IPS-18a (cell line): ENCODE results near the gene FAM210B.

Source experiments
- H3K27ac ChIP-seq: one replicate; pipeline ENCODE4 v1.5.1; 2013; ENCODE audit warnings: low read length
- H3K27me3 ChIP-seq: one replicate; pipeline ENCODE4 v1.6.1; 2013; ENCODE audit warnings: mild to moderate bottlenecking, low read length; ENCODE audit not compliant: control insufficient read depth, insufficient read depth
- H3K36me3 ChIP-seq: one replicate; pipeline ENCODE4 v1.6.1; 2013; ENCODE audit warnings: low read depth, low read length; ENCODE audit not compliant: control insufficient read depth
- H3K4me1 ChIP-seq: one replicate; pipeline ENCODE4 v1.6.1; 2013; ENCODE audit warnings: low read depth, low read length; ENCODE audit not compliant: control insufficient read depth
- H3K4me3 ChIP-seq: one replicate; pipeline ENCODE4 v1.5.1; 2013; ENCODE audit warnings: low read length
- H3K9ac ChIP-seq: one replicate; pipeline ENCODE4 v1.6.1; 2013; ENCODE audit warnings: mild to moderate bottlenecking, low read length, moderate library complexity
- H3K9me3 ChIP-seq: one replicate; pipeline ENCODE4 v1.6.1; 2013; ENCODE audit warnings: low read depth, low read length; ENCODE audit not compliant: control insufficient read depth

The FAM210B gene

DNA sequence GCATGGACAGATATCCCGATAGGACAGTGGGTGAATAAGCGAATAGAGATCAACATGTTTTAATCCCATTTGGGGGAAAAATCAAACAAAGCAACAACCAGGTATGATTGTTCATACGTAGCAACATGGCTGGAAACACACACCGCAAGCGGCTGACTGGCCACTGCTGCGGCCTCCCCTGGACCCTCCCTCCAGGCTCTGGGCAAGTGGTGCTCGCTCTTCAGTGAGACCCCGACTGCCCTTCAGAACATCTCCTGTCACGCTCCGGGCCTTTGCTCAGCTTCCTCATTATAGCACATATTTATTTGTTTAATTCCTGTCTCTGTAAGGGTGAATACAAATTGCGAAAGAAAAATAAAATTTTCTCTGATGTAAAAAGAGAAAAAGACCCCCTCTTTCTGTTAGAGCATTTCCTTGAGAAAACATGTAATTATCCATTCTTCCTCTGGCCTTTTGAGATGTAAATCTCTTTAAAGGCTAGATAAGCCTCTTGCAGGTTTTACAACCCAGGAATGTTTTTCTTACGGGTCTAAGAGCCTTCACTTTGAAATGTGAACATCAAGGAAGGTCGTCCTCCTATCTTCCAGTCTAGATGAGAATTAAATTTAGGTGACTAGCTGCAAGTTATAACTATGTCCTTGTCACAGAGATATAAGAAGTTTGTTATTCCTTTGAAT is 11.0 kb upstream of the FAM210B start:
- Histone ChIP-seq H3K9me3 (no peaks in the 10 kb centered on the region), H3K27me3 (peaks cover 68% of the 10 kb centered on the region), H3K27ac (no peak overlapping the region), H3K4me3 (peak overlapping the region; percentile 38), H3K4me1 (peaks cover 18% of the 10 kb centered on the region), H3K36me3 (no peaks in the 10 kb centered on the region), H3K9ac (no peak overlapping the region)

- peak overlapping the region; percentile 38 for H3K4me3 ChIP-seq
- H3K9me3 ChIP-seq: no peaks in the 10 kb centered on the region
- no peaks in the 10 kb centered on the region for H3K36me3 ChIP-seq
- peaks cover 18% of the 10 kb centered on the region for H3K4me1 ChIP-seq
- H3K9ac ChIP-seq: no peak overlapping the region
- peaks cover 62% of the 10 kb centered on the region for H3K27me3 ChIP-seq
- no peak overlapping the region for H3K27ac ChIP-seq
Observed at GRCh38 chr20:56348305-56348693, 10.5 kb upstream of the FAM210B start.

DNA sequence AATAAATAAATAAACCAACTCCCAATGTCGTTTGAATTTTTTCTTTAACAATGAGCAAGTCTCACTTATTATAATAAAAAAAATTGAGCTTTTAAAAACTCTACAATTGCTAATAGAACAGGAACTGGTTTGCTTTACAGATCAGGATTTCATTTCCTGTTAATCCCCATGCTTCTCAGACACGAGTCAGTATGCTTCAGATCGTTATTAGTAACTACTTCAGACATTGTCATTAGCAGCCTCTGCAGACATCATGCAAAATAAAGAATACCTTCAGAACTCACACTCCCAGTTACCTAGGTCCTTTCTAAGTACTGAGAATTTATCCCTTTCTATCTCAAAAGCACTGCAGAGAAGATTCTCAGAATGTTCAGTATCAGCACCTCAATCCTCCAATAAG is 10.0 kb upstream of the FAM210B start:
- H3K27ac ChIP-seq: no peak overlapping the region
- peaks cover 18% of the 10 kb centered on the region for H3K4me1 ChIP-seq
- no peaks in the 10 kb centered on the region for H3K36me3 ChIP-seq
- peaks cover 58% of the 10 kb centered on the region for H3K27me3 ChIP-seq
- no peak overlapping the region for H3K4me3 ChIP-seq
- H3K9me3 ChIP-seq: no peaks in the 10 kb centered on the region
- H3K9ac ChIP-seq: no peak overlapping the region

- Histone ChIP-seq H3K27ac (no peak overlapping the region), H3K36me3 (no peaks in the 10 kb centered on the region), H3K4me1 (peaks cover 14% of the 10 kb centered on the region), H3K27me3 (peaks cover 37% of the 10 kb centered on the region), H3K9ac (no peak overlapping the region), H3K4me3 (no peak overlapping the region), H3K9me3 (no peaks in the 10 kb centered on the region)
Observed at GRCh38 chr20:56350842-56351241, 7.9 kb upstream of the FAM210B start.

GRCh38 chr20:56352345-56353055 is 6.3 kb upstream of the FAM210B start:
- Histone ChIP-seq H3K9me3 (no peaks in the 10 kb centered on the region), H3K9ac (no peak overlapping the region), H3K36me3 (no peaks in the 10 kb centered on the region), H3K27ac (no peak overlapping the region), H3K4me3 (no peak overlapping the region), H3K27me3 (peaks cover 27% of the 10 kb centered on the region), H3K4me1 (peaks cover 14% of the 10 kb centered on the region)

DNA sequence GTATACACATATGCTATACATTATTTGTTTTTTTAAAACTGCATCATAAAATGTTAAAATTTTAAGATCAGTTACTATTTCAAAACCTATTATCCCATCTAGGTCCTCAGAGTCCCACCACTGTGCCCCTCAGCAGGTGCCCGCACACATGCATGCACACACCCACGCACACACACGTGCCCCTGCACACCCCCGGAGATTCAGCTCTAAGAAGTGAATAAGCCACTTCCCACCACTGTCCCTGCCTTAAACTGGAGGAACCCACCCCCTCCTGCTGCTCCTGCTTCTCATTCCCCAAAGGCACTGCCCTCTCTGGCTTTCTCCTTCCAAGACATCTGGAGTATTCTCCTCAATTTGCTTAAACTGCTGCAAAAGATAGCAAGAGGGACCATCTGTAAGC is 5.4 kb upstream of the FAM210B start:
- Histone ChIP-seq H3K36me3 (no peaks in the 10 kb centered on the region), H3K27me3 (peaks cover 24% of the 10 kb centered on the region), H3K4me1 (peaks cover 10% of the 10 kb centered on the region), H3K9ac (no peak overlapping the region), H3K4me3 (no peak overlapping the region), H3K27ac (no peak overlapping the region), H3K9me3 (no peaks in the 10 kb centered on the region)

DNA sequence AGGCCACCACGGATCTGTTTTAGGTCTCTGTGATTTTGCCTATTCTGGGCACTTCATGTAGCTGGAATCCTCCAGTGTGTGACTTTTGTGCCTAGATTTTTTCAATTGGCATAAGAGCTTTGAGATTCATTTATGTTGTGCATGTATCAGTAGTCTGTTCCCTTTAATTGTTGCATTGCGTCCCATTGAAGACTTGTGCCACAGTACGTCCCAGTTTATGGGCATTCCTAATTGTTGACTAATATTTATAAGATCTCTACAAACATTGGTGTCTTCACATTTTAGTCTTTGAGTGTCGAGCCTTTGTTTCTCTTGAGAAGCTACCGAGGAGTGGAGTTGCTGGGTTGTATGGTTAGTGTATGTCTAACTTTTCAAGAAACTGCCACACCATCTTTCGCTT is 704 bp upstream of the FAM210B start:
- Histone ChIP-seq H3K4me3 (peak overlapping the region; percentile 46), H3K4me1 (peaks cover 16% of the 10 kb centered on the region), H3K9me3 (no peaks in the 10 kb centered on the region), H3K36me3 (no peaks in the 10 kb centered on the region), H3K27ac (no peak overlapping the region), H3K27me3 (peaks cover 14% of the 10 kb centered on the region), H3K9ac (no peak overlapping the region)

DNA sequence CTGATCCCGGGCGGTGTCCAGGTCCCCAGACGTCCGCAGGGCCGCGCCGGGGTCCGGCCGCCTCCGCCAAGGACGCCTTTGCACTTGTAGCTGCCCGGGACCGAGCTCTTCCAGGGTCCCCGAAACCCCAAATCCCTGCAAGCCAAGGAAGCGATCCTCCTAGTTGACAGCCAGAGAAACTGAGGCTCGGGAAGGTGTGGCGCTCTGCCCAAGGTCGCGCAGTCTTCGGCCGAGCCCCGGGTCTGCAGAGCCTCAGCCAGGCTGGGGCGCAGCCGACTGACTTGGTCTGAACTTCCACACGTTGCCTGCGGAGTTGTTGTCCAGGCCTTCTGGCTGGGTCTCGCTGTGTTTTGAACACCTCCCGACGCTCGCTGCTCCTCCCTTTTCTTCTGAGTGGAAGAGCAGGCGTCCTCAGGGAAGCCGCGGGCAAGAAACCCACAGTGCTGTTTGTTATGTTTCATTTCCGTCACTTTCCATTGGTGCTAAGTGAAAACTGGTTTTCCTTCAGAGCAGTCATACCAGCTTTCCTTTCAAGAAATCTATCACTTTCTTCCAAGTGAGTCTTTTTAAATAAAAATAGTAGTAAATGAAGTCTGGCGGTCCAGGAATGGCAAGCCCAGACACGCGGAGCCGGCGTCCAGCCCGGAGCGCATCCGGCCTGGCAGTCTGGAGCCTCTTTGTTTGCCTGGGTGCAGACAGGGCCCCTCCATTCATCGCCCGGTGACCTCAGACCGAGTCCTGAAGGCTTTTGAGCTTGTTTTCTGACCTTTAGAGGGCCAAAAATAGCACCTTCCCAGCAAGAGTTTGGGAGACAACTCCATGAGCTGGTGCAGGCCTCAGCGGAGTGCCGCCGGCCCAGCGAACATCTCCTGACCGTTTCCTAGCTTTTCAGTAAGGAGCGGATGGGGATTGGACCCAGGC is 698 bp downstream of the FAM210B start:
- H3K4me1 ChIP-seq: peaks cover 16% of the 10 kb centered on the region
- H3K4me3 ChIP-seq: peak overlapping the region; percentile 75
- H3K27me3 ChIP-seq: peaks cover 14% of the 10 kb centered on the region
- H3K9ac ChIP-seq: peak overlapping the region; percentile 45
- no peaks in the 10 kb centered on the region for H3K9me3 ChIP-seq
- no peaks in the 10 kb centered on the region for H3K36me3 ChIP-seq
- H3K27ac ChIP-seq: no peak overlapping the region

DNA sequence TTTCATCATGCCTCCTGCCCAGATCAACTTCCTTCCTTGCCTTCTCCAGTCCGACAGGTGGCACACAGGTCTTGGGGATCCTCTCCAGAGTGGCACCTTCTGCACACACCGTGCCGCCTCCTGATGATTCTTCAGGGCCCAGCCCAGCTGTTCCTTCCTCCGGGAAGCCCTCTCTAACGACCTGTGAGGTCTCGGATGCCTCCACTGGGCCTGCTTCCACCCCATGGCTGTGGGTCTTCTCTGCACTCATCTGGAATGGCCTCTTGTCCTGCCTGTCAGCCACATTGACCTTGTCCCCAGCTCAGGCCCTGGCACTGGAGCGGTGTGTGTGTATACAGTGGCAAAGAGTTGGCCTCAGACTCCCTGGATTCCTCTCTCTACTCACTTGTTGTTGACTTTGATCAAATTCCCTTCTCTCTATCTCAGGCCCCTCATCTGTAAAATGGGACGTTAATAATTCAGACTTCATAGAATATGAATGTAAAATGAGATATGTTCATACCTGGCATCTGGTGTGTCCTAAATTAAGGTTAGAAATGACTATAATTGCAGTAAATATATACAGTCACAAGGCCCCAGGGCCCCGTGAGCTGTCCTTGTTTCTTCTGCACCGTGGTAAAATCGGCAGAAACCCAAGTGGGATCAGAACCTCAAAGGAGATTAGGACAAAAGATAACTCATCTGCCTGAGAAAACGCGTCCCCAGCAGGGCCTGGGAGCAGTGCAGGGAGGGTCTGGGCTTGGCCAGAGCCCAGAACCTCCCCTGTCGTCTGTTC is 1.5 kb downstream of the FAM210B start:
- Histone ChIP-seq H3K36me3 (no peaks in the 10 kb centered on the region), H3K4me3 (peak overlapping the region; percentile 75), H3K4me1 (peaks cover 16% of the 10 kb centered on the region), H3K27me3 (peaks cover 14% of the 10 kb centered on the region), H3K27ac (no peak overlapping the region), H3K9ac (no peak overlapping the region), H3K9me3 (no peaks in the 10 kb centered on the region)

DNA sequence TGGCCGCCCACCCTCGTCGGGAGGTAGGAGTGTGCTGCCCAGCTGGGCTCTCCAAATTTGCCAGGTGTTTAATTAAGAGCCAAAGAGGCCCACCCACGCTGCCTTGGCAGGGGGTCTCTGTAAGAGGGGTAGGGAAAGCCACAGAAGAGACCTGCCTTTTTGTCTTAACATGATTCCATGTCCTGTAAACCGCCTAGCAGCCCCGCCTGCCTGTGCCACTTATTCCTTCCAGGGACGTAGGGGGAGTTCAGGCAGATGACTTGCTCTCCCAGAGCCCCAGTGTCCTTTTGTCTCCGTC is 2.1 kb downstream of the FAM210B start:
- H3K36me3 ChIP-seq: peaks cover under 1% of the 10 kb centered on the region
- H3K9me3 ChIP-seq: no peaks in the 10 kb centered on the region
- peaks cover 14% of the 10 kb centered on the region for H3K27me3 ChIP-seq
- H3K9ac ChIP-seq: no peak overlapping the region
- H3K4me3 ChIP-seq: no peak overlapping the region
- no peak overlapping the region for H3K27ac ChIP-seq
- H3K4me1 ChIP-seq: peaks cover 16% of the 10 kb centered on the region

DNA sequence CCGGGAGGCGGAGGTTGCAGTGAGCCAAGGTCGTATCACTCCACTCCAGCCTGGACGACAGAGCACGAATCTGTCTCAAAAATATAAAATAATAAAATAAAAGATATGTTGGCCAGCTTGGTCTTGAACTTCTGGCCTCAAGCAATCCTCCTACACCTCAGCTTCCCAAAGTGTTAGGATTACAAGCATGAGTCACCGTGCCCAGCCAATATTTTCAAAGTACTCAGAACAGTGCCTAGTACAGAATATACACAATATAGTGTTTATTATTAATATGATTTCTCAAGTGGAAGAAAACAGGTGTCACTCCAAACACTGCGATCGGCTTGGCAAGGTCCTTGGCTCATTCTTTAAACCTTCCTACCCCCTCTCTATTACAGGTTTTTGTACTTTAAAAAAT is 3.1 kb downstream of the FAM210B start:
- Histone ChIP-seq H3K27me3 (peaks cover 14% of the 10 kb centered on the region), H3K4me1 (peaks cover 16% of the 10 kb centered on the region), H3K9ac (no peak overlapping the region), H3K27ac (no peak overlapping the region), H3K4me3 (no peak overlapping the region), H3K9me3 (no peaks in the 10 kb centered on the region), H3K36me3 (peaks cover 5% of the 10 kb centered on the region)
